ENCODE measurements around the gene FHIT.

GRCh38 chr3:61052851-61053250 is 198.4 kb downstream of the FHIT start:
- TF ChIP-seq EZH2 (IDR thresholded peaks at IDR 0.05; ENCODE audit: insufficient read depth, poor library complexity, severe bottlenecking) (no peak), EZH2phosphoT487 (IDR thresholded peaks at IDR 0.05; ENCODE audit: insufficient read depth, low read depth) (no peak)

Data from GM23248 (cell line).